Measurements from ENCODE around the gene KIF26B. TPM values are rescaled to one million over a fixed set of nuclear protein-coding genes. Genes with fewer than 3 reads are reported as not detected.

KIF26B gene
- total and polyA plus RNA-seq, 2 experiments from 2014 or later: 0.03 to 0.76 TPM

DNA sequence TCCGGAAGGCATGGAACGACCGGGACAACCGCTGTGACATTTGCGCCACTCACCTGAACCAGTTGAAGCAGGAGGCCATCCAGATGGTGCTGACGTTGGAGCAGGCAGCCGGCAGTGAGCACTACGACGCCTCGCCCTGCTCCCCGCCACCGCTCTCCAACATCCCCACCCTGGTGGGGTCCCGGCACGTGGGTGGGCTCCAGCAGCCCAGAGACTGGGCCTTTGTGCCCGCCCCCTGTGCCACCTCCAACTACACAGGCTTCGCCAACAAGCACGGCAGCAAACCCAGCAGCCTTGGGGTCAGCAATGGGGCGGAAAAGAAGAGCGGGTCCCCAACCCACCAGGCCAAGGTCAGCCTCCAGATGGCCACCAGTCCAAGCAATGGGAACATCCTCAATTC, 212.1 kb downstream of the KIF26B start:
- TF ChIP-seq NANOG (IDR thresholded peaks at IDR 0.05; ENCODE audit: borderline replicate concordance): no peak
- TF ChIP-seq, protein P1, sequence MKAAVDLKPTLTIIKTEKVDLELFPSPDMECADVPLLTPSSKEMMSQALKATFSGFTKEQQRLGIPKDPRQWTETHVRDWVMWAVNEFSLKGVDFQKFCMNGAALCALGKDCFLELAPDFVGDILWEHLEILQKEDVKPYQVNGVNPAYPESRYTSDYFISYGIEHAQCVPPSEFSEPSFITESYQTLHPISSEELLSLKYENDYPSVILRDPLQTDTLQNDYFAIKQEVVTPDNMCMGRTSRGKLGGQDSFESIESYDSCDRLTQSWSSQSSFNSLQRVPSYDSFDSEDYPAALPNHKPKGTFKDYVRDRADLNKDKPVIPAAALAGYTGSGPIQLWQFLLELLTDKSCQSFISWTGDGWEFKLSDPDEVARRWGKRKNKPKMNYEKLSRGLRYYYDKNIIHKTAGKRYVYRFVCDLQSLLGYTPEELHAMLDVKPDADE (IDR thresholded peaks at IDR 0.05): no peak
- no peak for TF ChIP-seq CREB1 (CRISPR knock-in tag; IDR thresholded peaks at IDR 0.05; ENCODE audit: low read depth)
- TF ChIP-seq, protein P2, sequence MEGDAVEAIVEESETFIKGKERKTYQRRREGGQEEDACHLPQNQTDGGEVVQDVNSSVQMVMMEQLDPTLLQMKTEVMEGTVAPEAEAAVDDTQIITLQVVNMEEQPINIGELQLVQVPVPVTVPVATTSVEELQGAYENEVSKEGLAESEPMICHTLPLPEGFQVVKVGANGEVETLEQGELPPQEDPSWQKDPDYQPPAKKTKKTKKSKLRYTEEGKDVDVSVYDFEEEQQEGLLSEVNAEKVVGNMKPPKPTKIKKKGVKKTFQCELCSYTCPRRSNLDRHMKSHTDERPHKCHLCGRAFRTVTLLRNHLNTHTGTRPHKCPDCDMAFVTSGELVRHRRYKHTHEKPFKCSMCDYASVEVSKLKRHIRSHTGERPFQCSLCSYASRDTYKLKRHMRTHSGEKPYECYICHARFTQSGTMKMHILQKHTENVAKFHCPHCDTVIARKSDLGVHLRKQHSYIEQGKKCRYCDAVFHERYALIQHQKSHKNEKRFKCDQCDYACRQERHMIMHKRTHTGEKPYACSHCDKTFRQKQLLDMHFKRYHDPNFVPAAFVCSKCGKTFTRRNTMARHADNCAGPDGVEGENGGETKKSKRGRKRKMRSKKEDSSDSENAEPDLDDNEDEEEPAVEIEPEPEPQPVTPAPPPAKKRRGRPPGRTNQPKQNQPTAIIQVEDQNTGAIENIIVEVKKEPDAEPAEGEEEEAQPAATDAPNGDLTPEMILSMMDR (conservative IDR thresholded peaks at IDR 0.05; ENCODE audit: low read depth in 2 of 2): no peak
- TF ChIP-seq, protein P3, sequence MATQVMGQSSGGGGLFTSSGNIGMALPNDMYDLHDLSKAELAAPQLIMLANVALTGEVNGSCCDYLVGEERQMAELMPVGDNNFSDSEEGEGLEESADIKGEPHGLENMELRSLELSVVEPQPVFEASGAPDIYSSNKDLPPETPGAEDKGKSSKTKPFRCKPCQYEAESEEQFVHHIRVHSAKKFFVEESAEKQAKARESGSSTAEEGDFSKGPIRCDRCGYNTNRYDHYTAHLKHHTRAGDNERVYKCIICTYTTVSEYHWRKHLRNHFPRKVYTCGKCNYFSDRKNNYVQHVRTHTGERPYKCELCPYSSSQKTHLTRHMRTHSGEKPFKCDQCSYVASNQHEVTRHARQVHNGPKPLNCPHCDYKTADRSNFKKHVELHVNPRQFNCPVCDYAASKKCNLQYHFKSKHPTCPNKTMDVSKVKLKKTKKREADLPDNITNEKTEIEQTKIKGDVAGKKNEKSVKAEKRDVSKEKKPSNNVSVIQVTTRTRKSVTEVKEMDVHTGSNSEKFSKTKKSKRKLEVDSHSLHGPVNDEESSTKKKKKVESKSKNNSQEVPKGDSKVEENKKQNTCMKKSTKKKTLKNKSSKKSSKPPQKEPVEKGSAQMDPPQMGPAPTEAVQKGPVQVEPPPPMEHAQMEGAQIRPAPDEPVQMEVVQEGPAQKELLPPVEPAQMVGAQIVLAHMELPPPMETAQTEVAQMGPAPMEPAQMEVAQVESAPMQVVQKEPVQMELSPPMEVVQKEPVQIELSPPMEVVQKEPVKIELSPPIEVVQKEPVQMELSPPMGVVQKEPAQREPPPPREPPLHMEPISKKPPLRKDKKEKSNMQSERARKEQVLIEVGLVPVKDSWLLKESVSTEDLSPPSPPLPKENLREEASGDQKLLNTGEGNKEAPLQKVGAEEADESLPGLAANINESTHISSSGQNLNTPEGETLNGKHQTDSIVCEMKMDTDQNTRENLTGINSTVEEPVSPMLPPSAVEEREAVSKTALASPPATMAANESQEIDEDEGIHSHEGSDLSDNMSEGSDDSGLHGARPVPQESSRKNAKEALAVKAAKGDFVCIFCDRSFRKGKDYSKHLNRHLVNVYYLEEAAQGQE (IDR thresholded peaks at IDR 0.05; ENCODE audit: unreplicated experiment): no peak
- TF ChIP-seq EZH2 (IDR thresholded peaks at IDR 0.05; ENCODE audit: low read depth, unreplicated experiment): no peak
- no peak for TF ChIP-seq ZNF331 (CRISPR knock-in tag; IDR thresholded peaks at IDR 0.05; ENCODE audit: low read depth)
- no peak for TF ChIP-seq EZH2phosphoT487 (IDR thresholded peaks at IDR 0.05; ENCODE audit: unreplicated experiment)
- TF ChIP-seq JUNB (IDR thresholded peaks at IDR 0.05; ENCODE audit: unreplicated experiment): no peak
- TF ChIP-seq STAT1 (IDR thresholded peaks at IDR 0.05; ENCODE audit: unreplicated experiment): no peak
- TF ChIP-seq, protein P4, sequence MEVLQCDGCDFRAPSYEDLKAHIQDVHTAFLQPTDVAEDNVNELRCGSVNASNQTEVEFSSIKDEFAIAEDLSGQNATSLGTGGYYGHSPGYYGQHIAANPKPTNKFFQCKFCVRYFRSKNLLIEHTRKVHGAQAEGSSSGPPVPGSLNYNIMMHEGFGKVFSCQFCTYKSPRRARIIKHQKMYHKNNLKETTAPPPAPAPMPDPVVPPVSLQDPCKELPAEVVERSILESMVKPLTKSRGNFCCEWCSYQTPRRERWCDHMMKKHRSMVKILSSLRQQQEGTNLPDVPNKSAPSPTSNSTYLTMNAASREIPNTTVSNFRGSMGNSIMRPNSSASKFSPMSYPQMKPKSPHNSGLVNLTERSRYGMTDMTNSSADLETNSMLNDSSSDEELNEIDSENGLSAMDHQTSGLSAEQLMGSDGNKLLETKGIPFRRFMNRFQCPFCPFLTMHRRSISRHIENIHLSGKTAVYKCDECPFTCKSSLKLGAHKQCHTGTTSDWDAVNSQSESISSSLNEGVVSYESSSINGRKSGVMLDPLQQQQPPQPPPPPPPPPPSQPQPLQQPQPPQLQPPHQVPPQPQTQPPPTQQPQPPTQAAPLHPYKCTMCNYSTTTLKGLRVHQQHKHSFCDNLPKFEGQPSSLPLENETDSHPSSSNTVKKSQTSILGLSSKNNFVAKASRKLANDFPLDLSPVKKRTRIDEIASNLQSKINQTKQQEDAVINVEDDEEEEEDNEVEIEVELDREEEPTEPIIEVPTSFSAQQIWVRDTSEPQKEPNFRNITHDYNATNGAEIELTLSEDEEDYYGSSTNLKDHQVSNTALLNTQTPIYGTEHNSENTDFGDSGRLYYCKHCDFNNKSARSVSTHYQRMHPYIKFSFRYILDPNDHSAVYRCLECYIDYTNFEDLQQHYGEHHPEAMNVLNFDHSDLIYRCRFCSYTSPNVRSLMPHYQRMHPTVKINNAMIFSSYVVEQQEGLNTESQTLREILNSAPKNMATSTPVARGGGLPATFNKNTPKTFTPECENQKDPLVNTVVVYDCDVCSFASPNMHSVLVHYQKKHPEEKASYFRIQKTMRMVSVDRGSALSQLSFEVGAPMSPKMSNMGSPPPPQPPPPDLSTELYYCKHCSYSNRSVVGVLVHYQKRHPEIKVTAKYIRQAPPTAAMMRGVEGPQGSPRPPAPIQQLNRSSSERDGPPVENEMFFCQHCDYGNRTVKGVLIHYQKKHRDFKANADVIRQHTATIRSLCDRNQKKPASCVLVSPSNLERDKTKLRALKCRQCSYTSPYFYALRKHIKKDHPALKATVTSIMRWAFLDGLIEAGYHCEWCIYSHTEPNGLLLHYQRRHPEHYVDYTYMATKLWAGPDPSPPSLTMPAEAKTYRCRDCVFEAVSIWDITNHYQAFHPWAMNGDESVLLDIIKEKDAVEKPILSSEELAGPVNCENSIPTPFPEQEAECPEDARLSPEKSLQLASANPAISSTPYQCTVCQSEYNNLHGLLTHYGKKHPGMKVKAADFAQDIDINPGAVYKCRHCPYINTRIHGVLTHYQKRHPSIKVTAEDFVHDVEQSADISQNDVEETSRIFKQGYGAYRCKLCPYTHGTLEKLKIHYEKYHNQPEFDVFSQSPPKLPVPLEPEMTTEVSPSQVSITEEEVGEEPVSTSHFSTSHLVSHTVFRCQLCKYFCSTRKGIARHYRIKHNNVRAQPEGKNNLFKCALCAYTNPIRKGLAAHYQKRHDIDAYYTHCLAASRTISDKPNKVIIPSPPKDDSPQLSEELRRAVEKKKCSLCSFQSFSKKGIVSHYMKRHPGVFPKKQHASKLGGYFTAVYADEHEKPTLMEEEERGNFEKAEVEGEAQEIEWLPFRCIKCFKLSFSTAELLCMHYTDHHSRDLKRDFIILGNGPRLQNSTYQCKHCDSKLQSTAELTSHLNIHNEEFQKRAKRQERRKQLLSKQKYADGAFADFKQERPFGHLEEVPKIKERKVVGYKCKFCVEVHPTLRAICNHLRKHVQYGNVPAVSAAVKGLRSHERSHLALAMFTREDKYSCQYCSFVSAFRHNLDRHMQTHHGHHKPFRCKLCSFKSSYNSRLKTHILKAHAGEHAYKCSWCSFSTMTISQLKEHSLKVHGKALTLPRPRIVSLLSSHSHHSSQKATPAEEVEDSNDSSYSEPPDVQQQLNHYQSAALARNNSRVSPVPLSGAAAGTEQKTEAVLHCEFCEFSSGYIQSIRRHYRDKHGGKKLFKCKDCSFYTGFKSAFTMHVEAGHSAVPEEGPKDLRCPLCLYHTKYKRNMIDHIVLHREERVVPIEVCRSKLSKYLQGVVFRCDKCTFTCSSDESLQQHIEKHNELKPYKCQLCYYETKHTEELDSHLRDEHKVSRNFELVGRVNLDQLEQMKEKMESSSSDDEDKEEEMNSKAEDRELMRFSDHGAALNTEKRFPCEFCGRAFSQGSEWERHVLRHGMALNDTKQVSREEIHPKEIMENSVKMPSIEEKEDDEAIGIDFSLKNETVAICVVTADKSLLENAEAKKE (CRISPR knock-in tag; IDR thresholded peaks at IDR 0.05): no peak
- no peak for TF ChIP-seq POLR2AphosphoS5 (IDR thresholded peaks at IDR 0.05; ENCODE audit: low read depth)
- no peak for TF ChIP-seq ZNF114 (CRISPR knock-in tag; IDR thresholded peaks at IDR 0.05)
- no peak overlapping the region for H3K4me3 ChIP-seq
- H3K9me3 Mint-ChIP-seq: peaks cover 7% of the 10 kb centered on the region
- no peak for ATAC-seq
- H4K20me1 ChIP-seq (replicated peaks; ENCODE audit: insufficient read depth): no peaks in the 10 kb centered on the region
- 0 out of 2 replicates have a peak, but pooled peaks cover 3% of the 10 kb centered on the region for H3K9me2 ChIP-seq (ENCODE audit: insufficient read depth)
- H3K4me1 Mint-ChIP-seq: no peaks in the 10 kb centered on the region
- peaks cover 2% of the 10 kb centered on the region for H3K27me3 Mint-ChIP-seq (ENCODE audit: insufficient read depth, low read depth, poor library complexity)
- DNase-seq (ENCODE audit: low spot score): no peak
- H3K4me1 ChIP-seq (ENCODE audit: insufficient read depth): no peaks in the 10 kb centered on the region
- no peaks in the 10 kb centered on the region for H3F3A ChIP-seq (replicated peaks; ENCODE audit: low read depth)
- H3K4me2 ChIP-seq: no peak overlapping the region
- H2AFZ ChIP-seq: no peak overlapping the region
- H3K4me3 Mint-ChIP-seq: no peak overlapping the region
- no peaks in the 10 kb centered on the region for H3K27me3 ChIP-seq (ENCODE audit: insufficient read depth)
- no peak overlapping the region for H3K27ac ChIP-seq (ENCODE audit: low read depth)
- H3K36me3 Mint-ChIP-seq (ENCODE audit: low read depth): 0 out of 3 replicates have a peak, but pooled peaks cover 3% of the 10 kb centered on the region
- H3K27ac Mint-ChIP-seq: no peak overlapping the region
- H3K79me2 ChIP-seq (replicated peaks; ENCODE audit: insufficient read depth): no peaks in the 10 kb centered on the region
- H3K36me3 ChIP-seq (ENCODE audit: insufficient read depth): 0 out of 2 replicates have a peak, but pooled peaks cover 4% of the 10 kb centered on the region
